IPS DF 6.9 (cell line): ENCODE results near the gene PSMB2.

Experiments used
- DNase-seq: peaks from one replicate; pipeline ENCODE4 v3.0.0-alpha.2; 2013; ENCODE audit warnings: low read depth, low spot score
- H3K27ac ChIP-seq: one replicate; pipeline ENCODE4 v1.5.1; 2013; ENCODE audit warnings: low read length, control low read depth
- H3K27me3 ChIP-seq: 2 replicates; pipeline ENCODE4 v1.6.1; 2013; ENCODE audit warnings: mild to moderate bottlenecking, low read length; ENCODE audit not compliant: control insufficient read depth, insufficient read depth
- H3K36me3 ChIP-seq: 2 replicates; pipeline ENCODE4 v1.6.1; 2013; ENCODE audit warnings: low read length; ENCODE audit not compliant: control insufficient read depth, insufficient read depth
- H3K4me1 ChIP-seq: 2 replicates; pipeline ENCODE4 v1.6.1; 2013; ENCODE audit warnings: low read length; ENCODE audit not compliant: control insufficient read depth, insufficient read depth
- H3K4me3 ChIP-seq: 2 replicates; pipeline ENCODE4 v1.5.1; 2013; ENCODE audit warnings: mild to moderate bottlenecking, low read length
- H3K9me3 ChIP-seq: 2 replicates; pipeline ENCODE4 v1.6.1; 2013; ENCODE audit warnings: low read length, inconsistent platforms; ENCODE audit not compliant: control insufficient read depth, insufficient read depth
- WGBS: extraction: QIAGEN DNeasy Blood & Tissue Kit; methylation state at CpG from one replicate; pipeline ENCODE4 v1.1.7; 2013; ENCODE audit warnings: mixed read lengths, missing lambda C conversion rate; ENCODE audit not compliant: insufficient read length, insufficient coverage; 5-methylcytosine and 5-hydroxymethylcytosine counted together

PSMB2 gene

GRCh38 chr1:35557611-35558373 lies 83.5 kb downstream of the PSMB2 start, which contains the start of gene NCDN:
Gene NCDN, plus strand, starts transcription at chr1:35557799. Its CDS starts 392 bp downstream, at chr1:35558191.
- DNase-seq: peak; percentile 94

GRCh38 chr1:35557118-35557610 lies 84.2 kb downstream of the PSMB2 start, which contains the start of gene KIAA0319L:
Gene KIAA0319L, minus strand, starts transcription at chr1:35557403. Its CDS starts 2,912 bp downstream, at chr1:35554491.
- no CpG with 5 or more reads among the region's 39 CpGs for WGBS
- H3K9me3 ChIP-seq: no peaks in the 10 kb centered on the region
- peaks cover 18% of the 10 kb centered on the region for H3K36me3 ChIP-seq
- peak within 1 kb of the TSS; percentile 87 for H3K4me3 ChIP-seq
- no peak for DNase-seq
- no peaks in the 10 kb centered on the region for H3K27me3 ChIP-seq
- peaks cover 3% of the 10 kb centered on the region; the same call in 1 of the 2 replicates for H3K4me1 ChIP-seq
- no peak within 1 kb of the TSS for H3K27ac ChIP-seq

More at GRCh38 chr1:35557611-35558373, 83.5 kb downstream of the PSMB2 start, which contains the start of gene NCDN:
- H3K9me3 ChIP-seq: no peaks in the 10 kb centered on the region
- H3K4me3 ChIP-seq: peak within 1 kb of the TSS; percentile 87
- H3K4me1 ChIP-seq: peaks cover 3% of the 10 kb centered on the region; the same call in 1 of the 2 replicates
- H3K27me3 ChIP-seq: no peaks in the 10 kb centered on the region
- no CpG with 5 or more reads among the region's 58 CpGs for WGBS
- H3K36me3 ChIP-seq: peaks cover 21% of the 10 kb centered on the region
- no peak within 1 kb of the TSS for H3K27ac ChIP-seq

- WGBS: no CpG with 5 or more reads among the region's 17 CpGs
- Histone ChIP-seq H3K4me3 (peak overlapping the region; percentile 87), H3K9me3 (no peaks in the 10 kb centered on the region), H3K27me3 (no peaks in the 10 kb centered on the region), H3K4me1 (peaks cover 3% of the 10 kb centered on the region; the same call in 1 of the 2 replicates), H3K36me3 (peaks cover 14% of the 10 kb centered on the region), H3K27ac (no peak overlapping the region)
- no peak for DNase-seq
Measured at GRCh38 chr1:35556484-35557117, 84.7 kb downstream of the PSMB2 start.

GRCh38 chr1:35555601-35556477 lies 85.5 kb downstream of the PSMB2 start:
- peaks cover 3% of the 10 kb centered on the region; the same call in 1 of the 2 replicates for H3K4me1 ChIP-seq
- no peaks in the 10 kb centered on the region for H3K27me3 ChIP-seq
- DNase-seq: no peak
- H3K36me3 ChIP-seq: peaks cover 6% of the 10 kb centered on the region; the same call in 1 of the 2 replicates
- no peak overlapping the region for H3K4me3 ChIP-seq
- H3K9me3 ChIP-seq: no peaks in the 10 kb centered on the region
- no CpG with 5 or more reads among the region's 10 CpGs for WGBS
- no peak overlapping the region for H3K27ac ChIP-seq

GRCh38 chr1:35555212-35555584 lies 86.1 kb downstream of the PSMB2 start:
- DNase-seq: no peak
- Histone ChIP-seq H3K4me1 (peaks cover 3% of the 10 kb centered on the region; the same call in 1 of the 2 replicates), H3K27me3 (no peaks in the 10 kb centered on the region), H3K4me3 (no peak overlapping the region), H3K36me3 (no peaks in the 10 kb centered on the region), H3K9me3 (no peaks in the 10 kb centered on the region), H3K27ac (no peak overlapping the region)
- WGBS: no CpG with 5 or more reads among the region's 4 CpGs

- no peaks in the 10 kb centered on the region for H3K9me3 ChIP-seq
- no peak overlapping the region for H3K4me3 ChIP-seq
- H3K27me3 ChIP-seq: no peaks in the 10 kb centered on the region
- H3K36me3 ChIP-seq: no peaks in the 10 kb centered on the region
- no peak overlapping the region for H3K27ac ChIP-seq
- DNase-seq: no peak
- peaks cover 3% of the 10 kb centered on the region; the same call in 1 of the 2 replicates for H3K4me1 ChIP-seq
- WGBS: no CpG with 5 or more reads among the region's 7 CpGs
Measured at GRCh38 chr1:35554266-35555211, 86.8 kb downstream of the PSMB2 start.

- no peak overlapping the region for H3K27ac ChIP-seq
- no CpG with 5 or more reads among the region's 2 CpGs for WGBS
- H3K27me3 ChIP-seq: no peaks in the 10 kb centered on the region
- no peaks in the 10 kb centered on the region for H3K36me3 ChIP-seq
- H3K4me1 ChIP-seq: peaks cover 3% of the 10 kb centered on the region; the same call in 1 of the 2 replicates
- no peak for DNase-seq
- no peaks in the 10 kb centered on the region for H3K9me3 ChIP-seq
- H3K4me3 ChIP-seq: no peak overlapping the region
Measured at GRCh38 chr1:35553851-35554250, 87.5 kb downstream of the PSMB2 start.
